ENCODE results near the gene TP73. TPM values are rescaled to one million over a fixed set of nuclear protein-coding genes. Genes with fewer than 3 reads are reported as not detected.

Gene TP73
- total RNA-seq, 4 donors from 2014 or later, result 0.30 to 0.76 TPM; not detected in 2

DNA sequence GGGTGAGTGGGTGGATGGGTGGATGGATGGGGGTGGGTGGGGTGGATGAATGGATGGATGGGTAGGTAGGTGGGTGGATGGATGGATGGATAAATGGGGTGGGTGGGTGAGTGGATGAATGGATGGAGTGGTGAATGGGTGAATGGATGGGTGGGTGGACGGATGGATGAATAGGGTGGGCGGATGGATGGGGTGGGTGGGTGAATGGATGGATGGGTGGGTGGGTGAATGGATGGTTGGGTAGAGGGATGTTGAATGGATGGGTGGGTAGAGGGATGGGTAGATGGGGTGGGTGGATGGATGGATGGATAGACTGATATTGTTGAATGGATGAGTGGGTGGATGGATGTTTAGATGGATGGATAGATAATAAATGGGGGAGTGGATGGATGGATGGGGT, 73.0 kb downstream of the TP73 start:
- Histone ChIP-seq H3K36me3 (no peaks in the 10 kb centered on the region), H3K27ac (no peak overlapping the region), H3K27me3 (no peaks in the 10 kb centered on the region), H3K9me3 (no peaks in the 10 kb centered on the region), H3K4me1 (no peaks in the 10 kb centered on the region), H3K4me3 (no peak overlapping the region)
- no peak for DNase-seq
- TF ChIP-seq POLR2A (IDR thresholded peaks at IDR 0.05), result no peak
- TF ChIP-seq, protein P1, sequence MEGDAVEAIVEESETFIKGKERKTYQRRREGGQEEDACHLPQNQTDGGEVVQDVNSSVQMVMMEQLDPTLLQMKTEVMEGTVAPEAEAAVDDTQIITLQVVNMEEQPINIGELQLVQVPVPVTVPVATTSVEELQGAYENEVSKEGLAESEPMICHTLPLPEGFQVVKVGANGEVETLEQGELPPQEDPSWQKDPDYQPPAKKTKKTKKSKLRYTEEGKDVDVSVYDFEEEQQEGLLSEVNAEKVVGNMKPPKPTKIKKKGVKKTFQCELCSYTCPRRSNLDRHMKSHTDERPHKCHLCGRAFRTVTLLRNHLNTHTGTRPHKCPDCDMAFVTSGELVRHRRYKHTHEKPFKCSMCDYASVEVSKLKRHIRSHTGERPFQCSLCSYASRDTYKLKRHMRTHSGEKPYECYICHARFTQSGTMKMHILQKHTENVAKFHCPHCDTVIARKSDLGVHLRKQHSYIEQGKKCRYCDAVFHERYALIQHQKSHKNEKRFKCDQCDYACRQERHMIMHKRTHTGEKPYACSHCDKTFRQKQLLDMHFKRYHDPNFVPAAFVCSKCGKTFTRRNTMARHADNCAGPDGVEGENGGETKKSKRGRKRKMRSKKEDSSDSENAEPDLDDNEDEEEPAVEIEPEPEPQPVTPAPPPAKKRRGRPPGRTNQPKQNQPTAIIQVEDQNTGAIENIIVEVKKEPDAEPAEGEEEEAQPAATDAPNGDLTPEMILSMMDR (IDR thresholded peaks at IDR 0.05), result no peak
- intact Hi-C loops (cut with DNase I; ENCODE audit: low total_unique reads), result no loop called here

DNA sequence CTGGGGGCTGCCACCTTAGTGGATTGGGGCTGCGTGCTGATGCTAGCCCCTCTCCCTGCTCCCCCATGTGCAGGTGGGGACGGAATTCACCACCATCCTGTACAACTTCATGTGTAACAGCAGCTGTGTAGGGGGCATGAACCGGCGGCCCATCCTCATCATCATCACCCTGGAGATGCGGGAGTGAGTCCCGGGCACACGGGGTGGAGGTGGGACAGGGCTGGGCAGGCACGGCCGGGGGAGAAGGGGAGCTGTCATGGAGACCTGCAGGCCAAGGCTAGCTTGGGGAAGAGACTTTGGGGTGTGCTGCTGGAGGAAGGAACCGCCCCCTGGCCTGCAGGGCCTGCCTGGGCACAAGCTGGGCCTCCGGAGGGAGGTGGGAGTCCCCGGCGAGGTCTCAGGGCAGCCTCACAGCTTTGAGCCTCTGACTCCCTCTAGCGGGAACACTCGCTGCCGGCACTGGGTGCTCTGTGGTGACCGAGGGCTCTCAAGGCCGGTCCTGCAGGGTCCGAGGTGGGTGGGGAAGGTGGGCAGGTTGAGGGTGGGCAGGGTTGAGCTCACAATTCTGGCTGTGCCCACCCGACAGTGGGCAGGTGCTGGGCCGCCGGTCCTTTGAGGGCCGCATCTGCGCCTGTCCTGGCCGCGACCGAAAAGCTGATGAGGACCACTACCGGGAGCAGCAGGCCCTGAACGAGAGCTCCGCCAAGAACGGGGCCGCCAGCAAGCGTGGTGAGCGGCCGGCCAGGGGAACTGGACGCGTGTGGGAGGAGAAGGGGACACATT, 74.9 kb downstream of the TP73 start:
- Histone ChIP-seq H3K27me3 (no peaks in the 10 kb centered on the region), H3K27ac (no peak overlapping the region), H3K9me3 (no peaks in the 10 kb centered on the region), H3K4me3 (no peak overlapping the region), H3K36me3 (no peaks in the 10 kb centered on the region), H3K4me1 (no peaks in the 10 kb centered on the region)
- DNase-seq, result no peak
- intact Hi-C loops (cut with DNase I; ENCODE audit: low total_unique reads), result no loop called here
- TF ChIP-seq, protein P1 (IDR thresholded peaks at IDR 0.05), result no peak
- no peak for TF ChIP-seq POLR2A (IDR thresholded peaks at IDR 0.05)

GRCh38 chr1:3727825-3728776, 75.8 kb downstream of the TP73 start:
- Histone ChIP-seq H3K36me3 (no peaks in the 10 kb centered on the region), H3K4me3 (no peak overlapping the region), H3K27me3 (no peaks in the 10 kb centered on the region), H3K9me3 (no peaks in the 10 kb centered on the region), H3K4me1 (no peaks in the 10 kb centered on the region), H3K27ac (no peak overlapping the region)
- no peak for TF ChIP-seq POLR2A (IDR thresholded peaks at IDR 0.05)
- TF ChIP-seq, protein P1 (IDR thresholded peaks at IDR 0.05), result no peak
- DNase-seq, result no peak
- intact Hi-C loops (cut with DNase I; ENCODE audit: low total_unique reads), result no loop called here

- H3K27ac ChIP-seq, result no peak overlapping the region
- intact Hi-C loops (cut with DNase I; ENCODE audit: low total_unique reads), result no loop called here
- H3K9me3 ChIP-seq, result no peaks in the 10 kb centered on the region
- H3K27me3 ChIP-seq, result no peaks in the 10 kb centered on the region
- no peaks in the 10 kb centered on the region for H3K36me3 ChIP-seq
- no peaks in the 10 kb centered on the region for H3K4me1 ChIP-seq
- TF ChIP-seq POLR2A (IDR thresholded peaks at IDR 0.05), result no peak
- TF ChIP-seq, protein P1 (IDR thresholded peaks at IDR 0.05), result no peak
- DNase-seq, result no peak
- H3K4me3 ChIP-seq, result no peak overlapping the region
Measured at GRCh38 chr1:3729594-3730542, 77.6 kb downstream of the TP73 start.
